ENCODE results near the gene FRMD5.
"Not testable (repeated sequence)": the region's sequence is repeated elsewhere in the genome, so short reads cannot be mapped to it uniquely, and the experiment has no call there.

DNA sequence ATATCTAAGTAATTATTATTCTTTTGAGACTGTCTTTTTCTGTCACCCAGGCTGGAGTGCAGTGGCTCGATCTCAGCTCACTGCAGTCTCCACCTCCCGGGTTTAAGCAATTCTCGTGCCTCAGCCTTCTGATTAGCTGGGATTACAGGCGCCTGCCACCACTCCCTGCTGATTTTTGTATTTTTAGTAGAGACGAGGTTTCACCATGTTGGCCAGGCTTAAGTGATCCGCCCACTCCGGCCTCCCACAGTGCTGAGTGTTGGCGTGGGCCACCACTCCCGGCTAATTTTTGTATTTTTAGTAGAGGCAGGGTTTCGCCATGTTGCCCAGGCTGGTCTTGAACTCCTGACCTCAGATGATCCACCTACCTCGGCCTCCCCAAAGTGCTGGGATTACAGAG lies 369.8 kb downstream of the FRMD5 start:
- TF ChIP-seq, protein P1, sequence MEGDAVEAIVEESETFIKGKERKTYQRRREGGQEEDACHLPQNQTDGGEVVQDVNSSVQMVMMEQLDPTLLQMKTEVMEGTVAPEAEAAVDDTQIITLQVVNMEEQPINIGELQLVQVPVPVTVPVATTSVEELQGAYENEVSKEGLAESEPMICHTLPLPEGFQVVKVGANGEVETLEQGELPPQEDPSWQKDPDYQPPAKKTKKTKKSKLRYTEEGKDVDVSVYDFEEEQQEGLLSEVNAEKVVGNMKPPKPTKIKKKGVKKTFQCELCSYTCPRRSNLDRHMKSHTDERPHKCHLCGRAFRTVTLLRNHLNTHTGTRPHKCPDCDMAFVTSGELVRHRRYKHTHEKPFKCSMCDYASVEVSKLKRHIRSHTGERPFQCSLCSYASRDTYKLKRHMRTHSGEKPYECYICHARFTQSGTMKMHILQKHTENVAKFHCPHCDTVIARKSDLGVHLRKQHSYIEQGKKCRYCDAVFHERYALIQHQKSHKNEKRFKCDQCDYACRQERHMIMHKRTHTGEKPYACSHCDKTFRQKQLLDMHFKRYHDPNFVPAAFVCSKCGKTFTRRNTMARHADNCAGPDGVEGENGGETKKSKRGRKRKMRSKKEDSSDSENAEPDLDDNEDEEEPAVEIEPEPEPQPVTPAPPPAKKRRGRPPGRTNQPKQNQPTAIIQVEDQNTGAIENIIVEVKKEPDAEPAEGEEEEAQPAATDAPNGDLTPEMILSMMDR (IDR thresholded peaks at IDR 0.05), result not testable (repeated sequence)
- TF ChIP-seq POLR2A (IDR thresholded peaks at IDR 0.05), result not testable (repeated sequence)
